OCI-LY7 (cell line): ENCODE measurements around the gene DOCK1. TPM values are rescaled to one million over a fixed set of nuclear protein-coding genes. Genes with fewer than 3 reads are reported as not detected.

Experiments used
- BruUV-seq: library from RNA; stranded (reverse); fragments of 400-500 nt; replicated peaks from 2 replicates; lab custom pipeline; 2021; lab: Mats Ljungman, UMichigan
- CTCF ChIA-PET: fragments of 300-600 bp; sonication (Branson Sonifier 250); formaldehyde crosslinking; loops from one replicate; lab custom pipeline; 2022; ENCODE audit warnings: antibody characterized with exemption; ENCODE audit not compliant: unreplicated experiment; lab: Charles Lee
- POLR2A ChIA-PET: fragments of 300-600 bp; sonication (Branson Sonifier 250); formaldehyde crosslinking; loops from one replicate; lab custom pipeline; 2022; ENCODE audit warnings: antibody characterized with exemption; lab: Charles Lee
- DNase-seq: peaks from one replicate; pipeline ENCODE4 v3.0.0-alpha.2; 2015; ENCODE audit warnings: low spot score
- H2AFZ ChIP-seq: fragments of 200-600 bp; sonication (generic), shearing (Covaris generic); 2 replicates; pipeline ENCODE4 v1.6.1; 2014; ENCODE audit warnings: mild to moderate bottlenecking, antibody characterized with exemption, low read length, moderate library complexity
- H3K27ac ChIP-seq: fragments of 200-600 bp; sonication (generic); 2 replicates; pipeline ENCODE4 v1.5.1; 2014; ENCODE audit warnings: mixed run types, low read depth, mild to moderate bottlenecking, moderate library complexity, low read length, inconsistent platforms; ENCODE audit not compliant: poor library complexity, severe bottlenecking
- H3K36me3 ChIP-seq: fragments of 200-600 bp; sonication (generic); 2 replicates; pipeline ENCODE4 v1.6.1; 2014; ENCODE audit warnings: mild to moderate bottlenecking, antibody characterized with exemption, low read length, moderate library complexity, mixed read lengths; ENCODE audit not compliant: insufficient read depth
- H3K4me1 ChIP-seq: fragments of 200-600 bp; sonication (generic); 2 replicates; pipeline ENCODE4 v1.5.1; 2014; ENCODE audit warnings: mild to moderate bottlenecking, low read length; ENCODE audit not compliant: insufficient read depth, poor library complexity, severe bottlenecking
- H3K4me2 ChIP-seq: fragments of 200-600 bp; sonication (generic); 2 replicates; pipeline ENCODE4 v1.6.1; 2014; ENCODE audit warnings: mild to moderate bottlenecking, low read length
- H3K4me3 ChIP-seq: fragments of 200-600 bp; sonication (generic); 2 replicates; pipeline ENCODE4 v1.5.1; 2014; ENCODE audit warnings: mild to moderate bottlenecking, low read depth, low read length; ENCODE audit not compliant: poor library complexity, severe bottlenecking
- H3K79me2 ChIP-seq: fragments of 200-600 bp; sonication (generic); 2 replicates; pipeline ENCODE4 v1.6.1; 2016; ENCODE audit warnings: low read depth, mild to moderate bottlenecking, low read length, moderate library complexity, mixed read lengths; ENCODE audit not compliant: insufficient read depth
- H3K9me2 ChIP-seq: fragments of 200-600 bp; sonication (generic); 2 replicates; pipeline ENCODE4 v1.6.1; 2016; ENCODE audit warnings: mild to moderate bottlenecking, low read length, mixed read lengths; ENCODE audit not compliant: insufficient read depth
- H3K9me3 ChIP-seq: fragments of 200-600 bp; sonication (generic); 2 replicates; pipeline ENCODE4 v1.6.1; 2014; ENCODE audit warnings: mild to moderate bottlenecking, mixed run types, low read length, mixed read lengths
- H4K20me1 ChIP-seq: fragments of 200-600 bp; sonication (generic); 2 replicates; pipeline ENCODE4 v1.6.1; 2014; ENCODE audit warnings: mild to moderate bottlenecking, antibody characterized with exemption, low read length, moderate library complexity, mixed read lengths; ENCODE audit not compliant: insufficient read depth
- CTCF ChIP-seq: fragments of 200-600 bp; sonication (generic); conservative IDR thresholded peaks from 2 replicates; pipeline ENCODE4 v1.5.1; 2014; ENCODE audit warnings: mild to moderate bottlenecking, antibody characterized with exemption, low read length, moderate library complexity, mixed read lengths
- EZH2phosphoT487 ChIP-seq: fragments of 200-600 bp; sonication (generic); IDR thresholded peaks from 2 replicates; pipeline ENCODE4 v1.6.1; 2018; ENCODE audit warnings: low read depth, borderline replicate concordance, mild to moderate bottlenecking, mixed run types, antibody characterized with exemption, low read length, moderate library complexity, mixed read lengths
- intact Hi-C: fragments of 100-400 bp; cut with micrococcal nuclease; formaldehyde crosslinking; loops from one replicate; pipeline ENCODE4 v1.10.0; 2022; ENCODE audit not compliant: unreplicated experiment
- total RNA-seq, 2 experiments: library from RNA; depleted of rRNA in 1 of 2; stranded (reverse); fragments of >200 nt in 1 of 2; shearing (Covaris generic) in 1 of 2; gene quantifications; 2 replicates each; pipeline ENCODE4 v1.2.3, GENCODE V29; 2014 to 2022

Gene DOCK1
- total RNA-seq, 2 experiments from 2014 or later = not detected

- BruUV-seq = no TSS peak
Measured at GRCh38 chr10:127063762-127064161, 158.5 kb downstream of the DOCK1 start.

GRCh38 chr10:127064474-127064873 is 159.2 kb downstream of the DOCK1 start:
- H3K27ac ChIP-seq = no peak overlapping the region
- intact Hi-C loops = no loop called here
- H3K4me1 ChIP-seq = no peaks in the 10 kb centered on the region
- H3K4me2 ChIP-seq = no peak overlapping the region
- H3K79me2 ChIP-seq = no peaks in the 10 kb centered on the region
- H3K4me3 ChIP-seq = no peak overlapping the region
- no peak overlapping the region for H2AFZ ChIP-seq
- ChIA-PET POLR2A (no interaction called here), CTCF (no interaction called here)
- H3K9me2 ChIP-seq = no peaks in the 10 kb centered on the region
- H4K20me1 ChIP-seq = no peaks in the 10 kb centered on the region
- no TSS peak for BruUV-seq
- TF ChIP-seq EZH2phosphoT487 (no peak), CTCF (no peak)
- no peak for DNase-seq
- H3K36me3 ChIP-seq = no peaks in the 10 kb centered on the region
- H3K9me3 ChIP-seq = no peaks in the 10 kb centered on the region

More at GRCh38 chr10:127063762-127064161, 158.5 kb downstream of the DOCK1 start:
- Histone ChIP-seq H3K9me3 (no peaks in the 10 kb centered on the region), H3K36me3 (no peaks in the 10 kb centered on the region), H3K79me2 (no peaks in the 10 kb centered on the region), H3K4me1 (no peaks in the 10 kb centered on the region), H3K4me2 (no peak overlapping the region), H3K9me2 (no peaks in the 10 kb centered on the region), H3K27ac (no peak overlapping the region), H2AFZ (no peak overlapping the region), H4K20me1 (no peaks in the 10 kb centered on the region), H3K4me3 (no peak overlapping the region)
- no peak for DNase-seq
- TF ChIP-seq CTCF (no peak), EZH2phosphoT487 (no peak)
- CTCF ChIA-PET = no interaction called here
- POLR2A ChIA-PET = no interaction called here
- intact Hi-C loops = no loop called here

- no peaks in the 10 kb centered on the region for H3K36me3 ChIP-seq
- H3K9me3 ChIP-seq = no peaks in the 10 kb centered on the region
- H3K9me2 ChIP-seq = no peaks in the 10 kb centered on the region
- DNase-seq = no peak
- H3K27ac ChIP-seq = no peak overlapping the region
- no peak overlapping the region for H3K4me2 ChIP-seq
- no peaks in the 10 kb centered on the region for H3K79me2 ChIP-seq
- no peak overlapping the region for H3K4me3 ChIP-seq
- H3K4me1 ChIP-seq = no peaks in the 10 kb centered on the region
- no peaks in the 10 kb centered on the region for H4K20me1 ChIP-seq
- H2AFZ ChIP-seq = no peak overlapping the region
- intact Hi-C loops = no loop called here
- ChIA-PET POLR2A (no interaction called here), CTCF (no interaction called here)
- TF ChIP-seq CTCF = no peak
- no peak for TF ChIP-seq EZH2phosphoT487
- BruUV-seq = no TSS peak
Measured at GRCh38 chr10:127067542-127068194, 162.4 kb downstream of the DOCK1 start.
